ENCODE data around the gene FGF14. TPM values are rescaled to one million over a fixed set of nuclear protein-coding genes. Genes with fewer than 3 reads are reported as not detected.

Gene FGF14
- total and polyA plus RNA-seq, 2 donors (not counting 3 experiments of a cell fraction or from before 2014, with no cell fraction given), result not detected

- DNase-seq (ENCODE audit: low read depth, low spot score) (no peak), FAIRE-seq (no peak)
- Histone ChIP-seq H3K4me2 (ENCODE audit: insufficient read depth, low read length) (no peak overlapping the region), H3K27ac (ENCODE audit: insufficient read depth, low read depth, low read length) (no peak overlapping the region), H3K36me3 (ENCODE audit: control insufficient read depth in 2 of 2, extremely low read depth in 1 of 2, insufficient read depth in 2 of 2, low read length in 2 of 2) (no peaks in the 10 kb centered on the region), H3K9me1 (replicated peaks; ENCODE audit: control insufficient read depth, extremely low read depth, insufficient read depth, low read length) (no peaks in the 10 kb centered on the region), H3K9me3 (replicated peaks; ENCODE audit: control insufficient read depth, insufficient read depth, low read length) (no peaks in the 10 kb centered on the region), H3K4me3 (replicated peaks in 1 of 3; ENCODE audit: insufficient read depth in 1 of 3, low read depth in 1 of 3, low read length in 3 of 3) (no peak overlapping the region), H3K79me2 (ENCODE audit: control insufficient read depth, insufficient read depth, low read length) (no peaks in the 10 kb centered on the region), H3K9ac (replicated peaks; ENCODE audit: extremely low read depth, insufficient read depth, low read length) (no peak overlapping the region), H3K27me3 (ENCODE audit: control insufficient read depth in 2 of 2, insufficient read depth in 2 of 2, low read length in 2 of 2) (no peaks in the 10 kb centered on the region), H4K20me1 (replicated peaks; ENCODE audit: control insufficient read depth, extremely low read depth, insufficient read depth, low read length) (no peaks in the 10 kb centered on the region), H3K4me1 (ENCODE audit: control insufficient read depth, extremely low read depth, insufficient read depth, low read length) (no peaks in the 10 kb centered on the region), H2AFZ (ENCODE audit: low read depth, low read length) (no peak overlapping the region)
- dilution Hi-C loops (cut with MboI; ENCODE audit: extremely low pct_ligation_motif_present, low sequenced_read_pairs), result no loop called here
- POLR2A ChIA-PET, result no interaction called here
- TF ChIP-seq JUN (IDR thresholded peaks at IDR 0.05; ENCODE audit: borderline replicate concordance, insufficient read depth, insufficient read length, low read depth) (no peak), MAX (IDR thresholded peaks at IDR 0.05; ENCODE audit: insufficient read depth, insufficient read length) (no peak), MYC (IDR thresholded peaks at IDR 0.05; ENCODE audit: low read depth, low read length) (no peak), POLR2A (IDR thresholded peaks at IDR 0.05; ENCODE audit: low read depth, low read length) (no peak), GATA2 (IDR thresholded peaks at IDR 0.05; ENCODE audit: insufficient read depth, insufficient read length, low read depth, low read length) (no peak)
- no TSS peak for BruUV-seq (replicated peaks)
- intact Hi-C loops (cut with micrococcal nuclease), result no loop called here
- CTCF ChIA-PET, result no interaction called here
Measured at GRCh38 chr13:102055090-102055779, 346.6 kb downstream of the FGF14 start.

DNA sequence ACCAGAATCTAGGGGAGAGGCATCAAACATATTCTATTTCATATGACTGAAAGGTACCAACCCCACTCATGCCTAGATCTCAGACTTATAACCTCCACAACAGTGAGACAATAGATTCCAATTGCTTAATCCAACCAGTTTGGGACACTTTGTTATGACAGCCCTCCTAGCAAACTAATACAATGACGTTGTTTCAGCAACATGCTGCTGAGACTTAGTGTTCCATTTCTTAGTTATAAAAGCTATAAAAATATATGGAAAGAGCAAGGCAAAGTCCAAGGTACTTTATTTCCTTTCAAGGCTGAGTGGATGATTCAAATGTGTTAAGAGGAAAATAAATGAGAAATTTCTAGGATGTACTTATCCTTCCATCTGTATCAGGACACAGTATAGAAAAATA is 352.0 kb downstream of the FGF14 start:
- no peaks in the 10 kb centered on the region for H3K9me1 ChIP-seq (replicated peaks; ENCODE audit: control insufficient read depth, extremely low read depth, insufficient read depth, low read length)
- no TSS peak for BruUV-seq (replicated peaks)
- H3K9ac ChIP-seq (replicated peaks; ENCODE audit: extremely low read depth, insufficient read depth, low read length), result no peak overlapping the region
- H3K9me3 ChIP-seq (replicated peaks; ENCODE audit: control insufficient read depth, insufficient read depth, low read length), result no peaks in the 10 kb centered on the region
- no peaks in the 10 kb centered on the region for H4K20me1 ChIP-seq (replicated peaks; ENCODE audit: control insufficient read depth, extremely low read depth, insufficient read depth, low read length)
- no peaks in the 10 kb centered on the region for H3K36me3 ChIP-seq (ENCODE audit: control insufficient read depth in 2 of 2, extremely low read depth in 1 of 2, insufficient read depth in 2 of 2, low read length in 2 of 2)
- TF ChIP-seq JUN (IDR thresholded peaks at IDR 0.05; ENCODE audit: borderline replicate concordance, insufficient read depth, insufficient read length, low read depth) (no peak), GATA2 (IDR thresholded peaks at IDR 0.05; ENCODE audit: insufficient read depth, insufficient read length, low read depth, low read length) (no peak), POLR2A (IDR thresholded peaks at IDR 0.05; ENCODE audit: low read depth, low read length) (no peak), MYC (IDR thresholded peaks at IDR 0.05; ENCODE audit: low read depth, low read length) (no peak), MAX (IDR thresholded peaks at IDR 0.05; ENCODE audit: insufficient read depth, insufficient read length) (no peak), FOS (IDR thresholded peaks at IDR 0.05; ENCODE audit: borderline replicate concordance, insufficient read depth, low read length) (no peak), POLR2AphosphoS5 (IDR thresholded peaks at IDR 0.05; ENCODE audit: insufficient read depth, low read depth, low read length) (no peak), CTCF (IDR thresholded peaks at IDR 0.05; ENCODE audit: extremely low read depth in 1 of 2, insufficient read depth in 1 of 2, low read depth in 1 of 2, low read length in 2 of 2) (no peak)
- DNase-seq (ENCODE audit: low read depth, low spot score) (no peak), FAIRE-seq (no peak)
- intact Hi-C loops (cut with micrococcal nuclease), result no loop called here
- H3K79me2 ChIP-seq (ENCODE audit: control insufficient read depth, insufficient read depth, low read length), result no peaks in the 10 kb centered on the region
- ChIA-PET CTCF (no interaction called here), POLR2A (no interaction called here)
- no peak overlapping the region for H3K27ac ChIP-seq (ENCODE audit: insufficient read depth, low read depth, low read length)
- H3K4me3 ChIP-seq (replicated peaks in 1 of 3; ENCODE audit: insufficient read depth in 1 of 3, low read depth in 1 of 3, low read length in 3 of 3), result no peak overlapping the region
- H3K4me2 ChIP-seq (ENCODE audit: insufficient read depth, low read length), result no peak overlapping the region
- H3K27me3 ChIP-seq (ENCODE audit: control insufficient read depth in 2 of 2, insufficient read depth in 2 of 2, low read length in 2 of 2), result no peaks in the 10 kb centered on the region
- no peaks in the 10 kb centered on the region for H3K4me1 ChIP-seq (ENCODE audit: control insufficient read depth, extremely low read depth, insufficient read depth, low read length)
- dilution Hi-C loops (cut with MboI; ENCODE audit: extremely low pct_ligation_motif_present, low sequenced_read_pairs), result no loop called here
- no peak overlapping the region for H2AFZ ChIP-seq (ENCODE audit: low read depth, low read length)
